GOT3 (cell line): ENCODE measurements around the gene MGAT4C.

Experiments
- DNase-seq: peaks from one replicate; lab custom pipeline; 2025; ENCODE audit warnings: mixed read lengths; lab: John Stamatoyannopoulos, UW

MGAT4C gene

GRCh38 chr12:86229772-86230171 is 26.4 kb downstream of the MGAT4C start:
- no peak for DNase-seq

- DNase-seq: no peak
These were observed 27.5 kb downstream of the MGAT4C start for GRCh38 chr12:86228656-86229055.

- no peak for DNase-seq
These were observed 29.7 kb downstream of the MGAT4C start for GRCh38 chr12:86226481-86226880.

GRCh38 chr12:86216591-86216990 is 39.6 kb downstream of the MGAT4C start:
- DNase-seq: no peak

- DNase-seq: no peak
These were observed 43.2 kb downstream of the MGAT4C start for GRCh38 chr12:86213012-86213411.

- DNase-seq: no peak
These were observed 57.3 kb downstream of the MGAT4C start for GRCh38 chr12:86198696-86199444.

- DNase-seq: no peak
These were observed 59.7 kb downstream of the MGAT4C start for GRCh38 chr12:86196465-86196864.

GRCh38 chr12:86194721-86195120 is 61.5 kb downstream of the MGAT4C start:
- DNase-seq: no peak

- no peak for DNase-seq
These were observed 62.3 kb downstream of the MGAT4C start for GRCh38 chr12:86193931-86194330.

GRCh38 chr12:86188226-86188625 is 68.0 kb downstream of the MGAT4C start:
- no peak for DNase-seq

GRCh38 chr12:86186449-86186848 is 69.7 kb downstream of the MGAT4C start:
- no peak for DNase-seq

GRCh38 chr12:86179855-86180254 is 76.3 kb downstream of the MGAT4C start:
- no peak for DNase-seq

GRCh38 chr12:86174188-86174587 is 82.0 kb downstream of the MGAT4C start:
- DNase-seq: no peak

- no peak for DNase-seq
These were observed 83.2 kb downstream of the MGAT4C start for GRCh38 chr12:86172913-86173443.

- DNase-seq: no peak
These were observed 86.1 kb downstream of the MGAT4C start for GRCh38 chr12:86170051-86170450.

- no peak for DNase-seq
These were observed 97.2 kb downstream of the MGAT4C start for GRCh38 chr12:86158956-86159355.

- no peak for DNase-seq
These were observed 101.6 kb downstream of the MGAT4C start for GRCh38 chr12:86154620-86155019.

GRCh38 chr12:86148612-86149011 is 107.6 kb downstream of the MGAT4C start:
- DNase-seq: no peak

GRCh38 chr12:86148071-86148470 is 108.1 kb downstream of the MGAT4C start:
- DNase-seq: no peak

GRCh38 chr12:86145156-86145555 is 111.0 kb downstream of the MGAT4C start:
- no peak for DNase-seq

- no peak for DNase-seq
These were observed 113.0 kb downstream of the MGAT4C start for GRCh38 chr12:86143162-86143561.

- no peak for DNase-seq
These were observed 116.5 kb downstream of the MGAT4C start for GRCh38 chr12:86139671-86140070.

GRCh38 chr12:86138770-86139169 is 117.4 kb downstream of the MGAT4C start:
- DNase-seq: no peak

- no peak for DNase-seq
These were observed 118.3 kb downstream of the MGAT4C start for GRCh38 chr12:86137936-86138335.
